DOHH2 (cell line): ENCODE results near the gene EXTL1.

Experiments used
- H3F3A ChIP-seq: fragments of 200-600 bp; sonication (generic), shearing (Covaris generic); 2 replicates; pipeline ENCODE4 v1.6.0; 2016; ENCODE audit warnings: antibody characterized with exemption, mild to moderate bottlenecking; ENCODE audit not compliant: control insufficient read depth, insufficient read depth
- H3K27ac ChIP-seq: fragments of 200-600 bp; sonication (generic); 2 replicates; pipeline ENCODE4 v1.5.1; 2014; ENCODE audit warnings: low read depth, mild to moderate bottlenecking, low read length, moderate library complexity
- H3K27me3 ChIP-seq: fragments of 200-600 bp; sonication (generic); 2 replicates; pipeline ENCODE4 v1.6.1; 2014; ENCODE audit warnings: mild to moderate bottlenecking, low read length, mixed read lengths; ENCODE audit not compliant: control insufficient read depth
- H3K36me3 ChIP-seq: fragments of 200-600 bp; sonication (generic); 2 replicates; pipeline ENCODE4 v1.6.1; 2014; ENCODE audit warnings: mild to moderate bottlenecking, low read length, moderate library complexity, mixed read lengths; ENCODE audit not compliant: control insufficient read depth
- H3K4me1 ChIP-seq: fragments of 200-600 bp; sonication (generic); 2 replicates; pipeline ENCODE4 v1.6.1; 2014; ENCODE audit warnings: mild to moderate bottlenecking, low read length, mixed read lengths; ENCODE audit not compliant: control insufficient read depth
- H3K4me2 ChIP-seq: fragments of 200-600 bp; sonication (generic); 2 replicates; pipeline ENCODE4 v1.6.0; 2014; ENCODE audit warnings: mild to moderate bottlenecking, low read length, moderate library complexity
- H3K4me3 ChIP-seq: fragments of 200-600 bp; sonication (generic); 2 replicates; pipeline ENCODE4 v1.5.1; 2014; ENCODE audit warnings: mild to moderate bottlenecking, low read length, mixed read lengths
- H3K79me2 ChIP-seq: fragments of 200-600 bp; sonication (generic); 2 replicates; pipeline ENCODE4 v1.6.1; 2014; ENCODE audit warnings: mild to moderate bottlenecking, low read length, mixed read lengths; ENCODE audit not compliant: control insufficient read depth
- H3K9me2 ChIP-seq: fragments of 200-600 bp; sonication (generic); replicated peaks from 2 replicates; pipeline ENCODE4 v1.6.1; 2014; ENCODE audit warnings: mild to moderate bottlenecking, low read length, mixed read lengths; ENCODE audit not compliant: control insufficient read depth
- H3K9me3 ChIP-seq: fragments of 200-600 bp; sonication (generic); 2 replicates; pipeline ENCODE4 v1.6.1; 2014; ENCODE audit warnings: antibody characterized with exemption, low read length, mixed read lengths; ENCODE audit not compliant: control insufficient read depth, insufficient read depth
- H4K20me1 ChIP-seq: fragments of 200-600 bp; sonication (generic); 2 replicates; pipeline ENCODE4 v1.6.0; 2014; ENCODE audit warnings: low read depth, mild to moderate bottlenecking, antibody characterized with exemption, low read length, moderate library complexity; ENCODE audit not compliant: control insufficient read depth, insufficient read depth
- CTCF ChIP-seq: fragments of 200-600 bp; sonication (generic); IDR thresholded peaks from one replicate; pipeline ENCODE4 v1.5.1; 2014; ENCODE audit warnings: antibody characterized with exemption, mild to moderate bottlenecking, low read depth, low read length; ENCODE audit not compliant: poor library complexity, severe bottlenecking
- EZH2phosphoT487 ChIP-seq: fragments of 200-600 bp; sonication (generic); IDR thresholded peaks from 2 replicates; pipeline ENCODE4 v1.6.1; 2017; ENCODE audit warnings: borderline replicate concordance, mild to moderate bottlenecking, antibody characterized with exemption, low read length, moderate library complexity, mixed read lengths

EXTL1 gene

GRCh38 chr1:26084844-26085243, 63.3 kb downstream of the EXTL1 start:
- H3K9me3 ChIP-seq = no peaks in the 10 kb centered on the region
- H3K27ac ChIP-seq = no peak overlapping the region
- H3K4me3 ChIP-seq = no peak overlapping the region
- no peaks in the 10 kb centered on the region for H4K20me1 ChIP-seq
- TF ChIP-seq CTCF = no peak
- no peak for TF ChIP-seq EZH2phosphoT487
- H3K4me2 ChIP-seq = no peak overlapping the region
- no peaks in the 10 kb centered on the region for H3K79me2 ChIP-seq
- no peaks in the 10 kb centered on the region for H3F3A ChIP-seq
- no peaks in the 10 kb centered on the region for H3K36me3 ChIP-seq
- no peaks in the 10 kb centered on the region for H3K9me2 ChIP-seq
- H3K4me1 ChIP-seq = no peaks in the 10 kb centered on the region
- peaks cover 11% of the 10 kb centered on the region; the same call in 1 of the 2 replicates for H3K27me3 ChIP-seq
